HG03025 (cell line): ENCODE measurements around the gene HOXA5.

Experiments
- ATAC-seq: cut with Tn5 transposase; IDR thresholded peaks from one replicate; pipeline ENCODE4 v1.9.1; 2021; ENCODE audit warnings: mild to moderate bottlenecking, moderate library complexity; ENCODE audit not compliant: unreplicated experiment, low FRiP score

HOXA5 gene

GRCh38 chr7:27111042-27111750, 32.3 kb downstream of the HOXA5 start:
- no peak for ATAC-seq

DNA sequence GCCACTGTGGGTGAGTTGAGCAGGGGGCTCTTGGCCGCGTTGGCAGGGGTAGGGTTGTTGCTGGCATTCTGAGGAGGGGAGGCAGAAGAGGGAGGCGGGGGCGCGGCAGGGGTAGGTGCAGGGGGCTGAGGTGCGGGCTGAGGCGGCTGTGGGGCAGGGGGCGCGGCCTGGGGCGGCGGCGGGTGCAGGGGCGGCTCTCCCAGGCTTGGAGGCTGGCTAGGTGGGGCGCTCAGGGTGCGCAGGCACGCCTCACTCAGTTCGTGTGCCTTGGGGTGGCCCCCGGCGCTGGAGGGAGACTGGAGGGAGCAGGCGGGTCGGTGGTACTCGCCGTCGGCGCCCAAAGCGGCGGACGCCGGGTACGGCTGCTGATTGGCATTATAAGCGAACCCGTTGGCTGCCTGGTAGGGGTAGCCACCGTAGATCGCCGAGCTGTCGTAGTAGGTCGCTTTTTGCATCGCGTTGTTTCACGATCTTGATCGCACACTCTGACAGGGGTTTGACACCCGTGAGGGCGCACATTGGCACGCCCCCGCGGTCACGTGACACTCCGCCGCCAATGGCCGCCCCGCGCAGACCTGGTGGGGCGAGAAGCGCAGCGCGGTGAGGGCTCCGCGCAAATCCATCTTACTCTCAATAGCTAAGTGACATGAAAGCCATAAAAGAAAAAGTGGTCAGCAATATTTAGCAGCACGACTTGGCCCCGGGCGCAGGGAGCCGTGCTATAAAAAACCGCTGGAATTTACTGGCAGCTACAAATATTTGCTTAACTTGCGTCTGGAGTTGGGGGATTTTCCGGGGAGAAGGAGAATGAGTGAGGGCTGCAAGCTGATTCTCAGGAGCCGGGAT, 33.1 kb downstream of the HOXA5 start:
- ATAC-seq, result no peak

GRCh38 chr7:27109466-27110185, 33.9 kb downstream of the HOXA5 start:
- ATAC-seq, result no peak

- no peak for ATAC-seq
These were observed 34.9 kb downstream of the HOXA5 start for GRCh38 chr7:27108390-27109127.

- no peak for ATAC-seq
These were observed 35.8 kb downstream of the HOXA5 start for GRCh38 chr7:27107391-27108381.

GRCh38 chr7:27106901-27107240, 36.6 kb downstream of the HOXA5 start:
- no peak for ATAC-seq

GRCh38 chr7:27106181-27106900, 37.1 kb downstream of the HOXA5 start:
- ATAC-seq, result no peak

GRCh38 chr7:27105301-27106031, 38.0 kb downstream of the HOXA5 start:
- no peak for ATAC-seq

- ATAC-seq, result no peak
These were observed 39.0 kb downstream of the HOXA5 start for GRCh38 chr7:27104341-27105058.

DNA sequence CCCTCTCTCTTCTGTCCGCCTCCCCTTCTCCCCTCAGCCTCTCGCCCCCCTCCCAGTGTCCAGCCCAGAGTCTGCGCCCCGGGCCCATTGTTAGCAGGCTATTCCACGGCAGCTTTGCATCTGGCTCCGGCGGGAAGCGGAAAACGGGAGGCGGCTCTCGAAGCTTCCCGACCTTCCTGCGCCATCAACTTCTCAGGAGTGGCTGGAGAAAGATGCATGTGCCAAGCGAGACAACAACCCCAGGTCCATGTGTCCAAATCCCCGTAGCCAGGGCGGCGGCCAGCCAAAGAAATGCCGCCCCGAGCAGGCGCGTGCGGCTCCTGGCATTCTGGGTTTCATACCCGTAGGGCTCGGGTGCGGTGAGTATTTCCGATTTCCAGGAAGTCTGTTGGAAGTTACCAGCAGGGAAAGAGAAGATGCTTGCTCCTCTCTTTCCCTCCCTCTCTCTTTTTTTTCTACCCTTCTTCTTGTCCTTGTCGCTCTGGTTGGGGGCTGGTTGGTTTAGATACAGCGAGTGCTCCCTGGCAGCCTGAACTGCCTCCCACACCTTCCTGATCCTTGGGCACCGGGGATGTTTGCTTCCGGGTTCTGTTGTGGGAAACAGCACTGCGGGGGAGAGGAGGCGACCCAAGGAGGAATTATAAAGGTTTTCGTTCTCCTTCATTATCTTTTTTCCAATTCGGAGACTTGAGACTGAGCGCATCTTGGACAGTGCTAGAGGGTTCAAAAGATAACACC, 39.8 kb downstream of the HOXA5 start:
- no peak for ATAC-seq

DNA sequence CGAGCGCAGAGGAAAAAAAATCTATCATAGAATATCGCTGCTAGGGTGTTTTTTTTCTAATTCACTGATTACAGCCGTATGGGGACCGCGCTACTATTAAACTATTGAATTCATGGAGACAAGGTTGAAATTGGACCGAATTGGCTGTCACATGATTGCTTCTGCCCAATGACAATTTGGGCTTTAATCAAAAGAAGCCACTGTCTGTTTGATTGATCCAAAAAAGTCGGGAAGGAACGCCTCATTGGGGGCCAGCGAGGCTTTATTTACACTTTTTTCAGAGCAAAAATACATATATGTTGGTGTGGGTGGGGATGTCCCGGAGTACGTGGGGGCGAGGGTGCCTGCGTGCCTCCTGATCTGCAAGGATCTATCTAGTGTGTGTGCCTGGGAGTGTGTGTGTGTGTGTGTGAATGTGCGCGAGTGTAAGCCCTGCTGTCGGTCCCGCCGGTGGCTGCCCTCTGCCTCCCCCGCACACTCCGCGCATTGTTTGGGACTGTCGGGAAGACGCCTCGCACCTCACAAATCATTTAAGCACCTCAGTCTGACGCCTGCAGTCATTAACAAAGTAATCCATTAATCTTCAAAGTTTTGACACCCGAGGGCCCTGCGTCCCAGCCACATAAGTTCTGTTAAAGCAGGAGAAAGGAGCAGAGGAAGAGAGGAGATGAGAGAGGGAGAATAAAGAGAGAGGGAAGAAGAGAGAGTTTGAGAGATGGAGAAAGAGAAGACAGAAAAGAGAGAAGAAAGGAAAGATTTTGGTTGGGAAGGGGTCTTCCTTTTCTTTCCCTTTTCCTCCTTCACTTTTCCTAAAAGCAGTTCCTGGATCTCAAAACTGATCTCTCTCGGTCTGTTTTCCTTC, 40.7 kb downstream of the HOXA5 start, which contains the start of gene HOXA2:
Gene HOXA2 (minus strand): TSS at position 103 of the 862 bp plus-strand sequence. CDS start 183 bp downstream, outside the sequence.
- no peak for ATAC-seq

GRCh38 chr7:27101957-27102580, 41.4 kb downstream of the HOXA5 start:
- ATAC-seq, result no peak

DNA sequence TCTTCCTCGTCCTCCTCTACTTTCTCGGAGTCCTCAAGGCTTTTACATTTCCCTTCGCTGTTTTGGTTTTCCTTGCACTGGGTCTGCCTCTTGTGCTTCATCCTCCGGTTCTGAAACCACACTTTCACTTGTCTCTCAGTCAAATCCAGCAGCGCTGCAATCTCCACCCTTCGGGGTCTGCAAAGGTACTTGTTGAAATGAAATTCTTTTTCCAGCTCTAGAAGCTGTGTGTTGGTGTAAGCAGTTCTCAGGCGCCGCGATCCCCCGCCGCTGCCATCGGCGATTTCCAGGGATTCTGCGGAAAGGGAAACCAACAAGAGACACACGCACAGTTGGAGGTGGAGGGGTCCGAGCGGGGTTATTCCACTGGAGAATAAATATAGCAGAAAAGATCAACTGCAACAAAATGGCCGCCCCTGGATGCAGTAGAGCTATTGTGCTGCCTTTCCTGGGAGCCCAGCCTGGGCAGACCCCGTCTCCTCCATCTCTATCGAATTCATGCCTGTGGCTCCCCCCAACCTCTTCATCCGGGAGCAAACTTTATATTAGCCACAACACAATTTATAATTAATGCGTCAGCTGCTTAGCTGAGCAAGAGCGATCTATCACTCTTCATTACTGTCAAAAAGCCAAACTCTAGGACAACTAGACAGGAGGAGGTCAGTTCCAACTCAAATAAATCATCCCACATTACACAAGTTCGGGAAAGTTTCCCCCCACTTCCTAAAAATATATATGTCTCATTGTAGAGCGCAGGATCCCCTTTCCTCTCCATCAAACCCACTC, 42.1 kb downstream of the HOXA5 start:
- no peak for ATAC-seq

DNA sequence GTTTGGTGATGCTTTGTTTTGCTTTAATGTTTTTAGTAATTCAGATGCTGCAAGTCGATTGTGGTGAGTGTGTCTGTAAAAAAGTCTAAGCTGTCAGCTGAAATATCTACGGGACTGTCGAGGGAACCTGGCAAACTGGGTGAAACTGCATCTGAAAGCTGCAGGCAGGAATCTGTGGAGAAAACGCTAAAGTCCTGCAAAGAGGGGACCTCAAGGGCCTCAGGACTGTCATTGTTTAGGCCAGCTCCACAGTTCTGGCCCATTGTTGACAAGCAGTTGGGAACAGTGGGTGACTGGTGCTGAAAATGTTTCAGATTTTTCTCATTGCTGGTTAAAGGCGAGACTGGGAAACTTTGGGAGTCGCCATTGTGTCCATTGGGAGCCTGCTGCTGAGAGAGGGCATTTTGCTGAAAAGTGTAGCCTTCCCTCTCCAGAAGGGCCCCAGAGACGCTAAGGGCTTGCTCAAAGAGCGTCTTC, 42.7 kb downstream of the HOXA5 start:
- ATAC-seq, result no peak
